Gastroesophageal sphincter (tissue), 4 donors: Measurements from ENCODE around the gene TNNC1. TPM values are rescaled to one million over a fixed set of nuclear protein-coding genes. Genes with fewer than 3 reads are reported as not detected.

Source experiments
- ATAC-seq: fragments of 150-250 bp; one replicate; pipeline ENCODE4 v1.9.1; 2016; ENCODE audit warnings: mild to moderate bottlenecking, moderate library complexity
- H3K27ac ChIP-seq, 4 donors: fragments of 200-600 bp; sonication (generic) in 3 of 4; 1 replicate in 3 of 4; 2 replicates in 1 of 4; pipeline ENCODE4 v1.5.1; 2016 to 2019
- H3K27me3 ChIP-seq: fragments of 200-600 bp; sonication (generic); one replicate; pipeline ENCODE4 v1.5.1; 2019
- H3K36me3 ChIP-seq, 2 donors: fragments of 200-600 bp; sonication (generic); one replicate each; pipeline ENCODE4 v1.5.1; 2019; ENCODE audit warnings: control low read depth in 1 of 2
- H3K4me1 ChIP-seq, 3 donors: fragments of 200-600 bp; sonication (generic); 1 replicate in 2 of 3; 2 replicates in 1 of 3; pipeline ENCODE4 v1.5.1; 2016 to 2019; ENCODE audit warnings: control low read depth in 2 of 3
- H3K4me3 ChIP-seq, 2 donors: fragments of 200-600 bp; sonication (generic); one replicate each; pipeline ENCODE4 v1.5.1; 2019; ENCODE audit warnings: mild to moderate bottlenecking in 1 of 2, moderate library complexity in 1 of 2
- H3K9me3 ChIP-seq, 3 donors: fragments of 200-600 bp; sonication (generic); one replicate each; pipeline ENCODE4 v1.5.1; 2017 to 2019; ENCODE audit warnings: control low read depth in 2 of 3
- CTCF ChIP-seq, 4 experiments: fragments of 200-600 bp in 2 of 4; fragments of 450-650 bp in 2 of 4; sonication (generic) in 1 of 4; IDR thresholded peaks; one replicate each; pipeline ENCODE4 v1.5.1; 2017 to 2019; ENCODE audit warnings: antibody characterized with exemption in 4 of 4, mild to moderate bottlenecking in 2 of 4, moderate library complexity in 2 of 4
- EP300 ChIP-seq: sonication (generic); formaldehyde crosslinking; IDR thresholded peaks from one replicate; pipeline ENCODE4 v1.6.1; 2017; ENCODE audit warnings: antibody characterized with exemption, mild to moderate bottlenecking
- POLR2A ChIP-seq, 2 donors: fragments of 450-650 bp; IDR thresholded peaks; one replicate each; pipeline ENCODE4 v1.6.1; 2017; ENCODE audit warnings: antibody characterized with exemption in 2 of 2, mild to moderate bottlenecking in 2 of 2, moderate library complexity in 1 of 2
- POLR2AphosphoS5 ChIP-seq: sonication (generic); formaldehyde crosslinking; IDR thresholded peaks from one replicate; pipeline ENCODE4 v1.6.1; 2017; ENCODE audit warnings: antibody characterized with exemption
- WGBS, 2 donors: methylation state at CpG; one replicate each; pipeline ENCODE4 v1.1.5; 2018; ENCODE audit warnings: low coverage in 1 of 2; 5-methylcytosine and 5-hydroxymethylcytosine counted together
- total RNA-seq, 4 donors: library from RNA; depleted of rRNA; stranded (reverse); fragments of >200 nt; gene quantifications; one replicate each; pipeline ENCODE4 v1.1.0, GENCODE V29; 2016

TNNC1 gene
- total RNA-seq, result 1 to 10 TPM in 3 of 4 donors, not detected in 1; 1.9 to 4.6 (median 2.4) TPM

- Histone ChIP-seq H3K9me3 (no peaks in the 10 kb centered on the region), H3K27me3 (no peaks in the 10 kb centered on the region), H3K4me1 (peaks cover 0 to 50% (median 12%) of the 10 kb centered on the region in 3 donors), H3K4me3 (peak within 1 kb of the TSS; percentile 65 to 95), H3K36me3 (peaks cover 0 to 13% of the 10 kb centered on the region in 2 donors), H3K27ac (peak within 1 kb of the TSS; percentile 67 to 97 (median 96))
- TF ChIP-seq EP300 (no peak), CTCF (IDR thresholded peaks at IDR 0.05) (no peak), POLR2A (IDR thresholded peaks at IDR 0.05) (no peak), POLR2AphosphoS5 (no peak)
- WGBS, 2 donors, result 76 to 83% methylated on average over 6 of the region's 16 CpGs
- no peak for ATAC-seq
These were observed at the start of gene TNNC1 for GRCh38 chr3:52453496-52454249. Gene TNNC1, minus strand, starts transcription at chr3:52454041. Its CDS starts 26 bp downstream, at chr3:52454015.

GRCh38 chr3:52502808-52503350 lies 49.0 kb upstream of the TNNC1 start:
- 98% methylated on average over 8 of the region's 11 CpGs; no CpG with 5 or more reads in 1 of the 2 donors for WGBS, 2 donors
- no peak overlapping the region for H3K4me3 ChIP-seq
- peaks cover 0 to 16% of the 10 kb centered on the region in 2 donors for H3K36me3 ChIP-seq
- no peaks in the 10 kb centered on the region for H3K27me3 ChIP-seq
- peaks cover 0 to 6% (median 0%) of the 10 kb centered on the region in 3 donors for H3K4me1 ChIP-seq
- H3K9me3 ChIP-seq, result no peaks in the 10 kb centered on the region
- TF ChIP-seq CTCF (IDR thresholded peaks at IDR 0.05), result no peak
- no peak for TF ChIP-seq POLR2A (IDR thresholded peaks at IDR 0.05)
- no peak for TF ChIP-seq EP300
- no peak for TF ChIP-seq POLR2AphosphoS5
- no peak overlapping the region for H3K27ac ChIP-seq
- ATAC-seq, result no peak

GRCh38 chr3:52502001-52502400 lies 48.2 kb upstream of the TNNC1 start:
- Histone ChIP-seq H3K4me3 (no peak overlapping the region), H3K27me3 (no peaks in the 10 kb centered on the region), H3K4me1 (peaks cover 0 to 6% (median 0%) of the 10 kb centered on the region in 3 donors), H3K9me3 (no peaks in the 10 kb centered on the region), H3K27ac (no peak overlapping the region), H3K36me3 (peaks cover 0 to 15% of the 10 kb centered on the region in 2 donors)
- WGBS, 2 donors, result 88% methylated on average over 4 of the region's 11 CpGs; no CpG with 5 or more reads in 1 of the 2 donors
- no peak for ATAC-seq
- TF ChIP-seq POLR2A (IDR thresholded peaks at IDR 0.05) (no peak), CTCF (IDR thresholded peaks at IDR 0.05) (no peak), EP300 (no peak), POLR2AphosphoS5 (no peak)

GRCh38 chr3:52501046-52501445 lies 47.2 kb upstream of the TNNC1 start:
- ATAC-seq, result no peak
- H3K4me1 ChIP-seq, result peaks cover 0 to 9% (median 0%) of the 10 kb centered on the region in 3 donors
- TF ChIP-seq CTCF (IDR thresholded peaks at IDR 0.05), result no peak
- no peak for TF ChIP-seq POLR2A (IDR thresholded peaks at IDR 0.05)
- no peak for TF ChIP-seq POLR2AphosphoS5
- H3K27ac ChIP-seq, result no peak overlapping the region
- WGBS, 2 donors, result 90% methylated on average over 4 of the region's 11 CpGs; no CpG with 5 or more reads in 1 of the 2 donors
- no peaks in the 10 kb centered on the region for H3K27me3 ChIP-seq
- no peak overlapping the region for H3K4me3 ChIP-seq
- H3K36me3 ChIP-seq, result peaks cover 0 to 15% of the 10 kb centered on the region in 2 donors
- H3K9me3 ChIP-seq, result no peaks in the 10 kb centered on the region
